Measurements from ENCODE around the gene MIOS. TPM values are rescaled to one million over a fixed set of nuclear protein-coding genes. Genes with fewer than 3 reads are reported as not detected.

The MIOS gene
- total and polyA plus RNA-seq, 9 of the 15 experiments (the other 6 are each of a cell fraction or from before 2014, with no cell fraction given): 7.8 to 47.8 (median 30.6) TPM

DNA sequence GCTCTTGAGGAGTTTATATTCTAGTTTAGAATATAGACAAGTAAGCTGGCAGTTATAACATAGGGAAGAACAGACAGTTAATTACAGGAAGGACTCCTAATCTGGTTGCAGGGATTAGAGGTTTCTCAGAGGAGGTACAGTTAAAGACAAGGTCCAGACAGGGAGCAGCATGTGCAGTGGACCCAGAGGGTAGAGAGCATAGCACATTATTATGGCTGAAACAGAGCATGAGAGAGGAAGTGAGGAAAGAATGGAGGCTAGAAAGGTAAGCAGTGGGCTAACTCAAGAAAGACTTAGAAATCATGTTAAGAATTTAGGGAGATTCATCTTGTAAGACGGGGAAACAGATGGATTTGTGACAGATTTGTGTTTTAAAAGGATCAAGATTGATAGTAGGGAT, 9.7 kb downstream of the MIOS start:
- no peak overlapping the region for H3K27ac ChIP-seq (ENCODE audit: extremely low read depth, low read depth, low read length)
- no peak overlapping the region for H3K9ac ChIP-seq (ENCODE audit: insufficient read depth in 1 of 2, low read depth in 2 of 2, low read length in 2 of 2)
- H3K9me3 ChIP-seq (replicated peaks; ENCODE audit: control insufficient read depth, insufficient read depth, low read depth, low read length): no peaks in the 10 kb centered on the region; the same call in 1 of the 2 replicates
- POLR2A ChIA-PET: interaction anchor here (1.2 kb wide), 1 partner anchor 8 kb away, joined by 4 read pairs; no protein-coding TSS in a partner anchor
- H2AFZ ChIP-seq (ENCODE audit: low read depth, low read length): no peak overlapping the region
- in situ Hi-C loops (cut with MboI) (no loop called here), intact Hi-C loops (cut with micrococcal nuclease) (no loop called here)
- no TSS peak for BruUV-seq (replicated peaks)
- H3K36me3 ChIP-seq (ENCODE audit: control insufficient read depth, insufficient read depth, low read length): peaks cover 48% of the 10 kb centered on the region
- WGBS (ENCODE audit: insufficient coverage, low coverage, missing lambda C conversion rate): 81% methylated on average over 1 of the region's 1 CpG
- H4K20me1 ChIP-seq (replicated peaks; ENCODE audit: control insufficient read depth, insufficient read depth, low read length): no peaks in the 10 kb centered on the region
- H3K79me2 ChIP-seq (ENCODE audit: control insufficient read depth, insufficient read depth, low read length): peaks cover 29% of the 10 kb centered on the region; the same call in 2 of the 3 replicates
- FAIRE-seq (no peak), ATAC-seq (no peak; the same call in 1 of the 3 replicates), DNase-seq (ENCODE audit: extremely low read depth in 1 of 4, low spot score in 3 of 4) (no peak)
- no peaks in the 10 kb centered on the region for H3K27me3 ChIP-seq (ENCODE audit: control insufficient read depth in 2 of 2, insufficient read depth in 2 of 2, low read length in 2 of 2)
- H3K9me1 ChIP-seq (ENCODE audit: control insufficient read depth, insufficient read depth, low read length): no peaks in the 10 kb centered on the region
- CTCF ChIA-PET (ENCODE audit: low intra/inter-chr PET ratio): no interaction called here
- H3K4me2 ChIP-seq (ENCODE audit: insufficient read depth, low read length): no peak overlapping the region
- H3K4me3 ChIP-seq: no peak overlapping the region
- H3K4me1 ChIP-seq (replicated peaks in 1 of 2; ENCODE audit: control insufficient read depth in 2 of 2, insufficient read depth in 2 of 2, low read length in 2 of 2): peaks cover 0 to 4% of the 10 kb centered on the region in 2 experiments; a peak in 1 of 5 replicates
- TF ChIP-seq PRPF4 (IDR thresholded peaks at IDR 0.05; ENCODE audit: insufficient read depth, low read depth, low read length, poor library complexity, severe bottlenecking): no peak
- TF ChIP-seq ZNF551 (CRISPR knock-in tag; IDR thresholded peaks at IDR 0.05): no peak
- no peak for TF ChIP-seq TARDBP (IDR thresholded peaks at IDR 0.05)
- TF ChIP-seq, protein P1, sequence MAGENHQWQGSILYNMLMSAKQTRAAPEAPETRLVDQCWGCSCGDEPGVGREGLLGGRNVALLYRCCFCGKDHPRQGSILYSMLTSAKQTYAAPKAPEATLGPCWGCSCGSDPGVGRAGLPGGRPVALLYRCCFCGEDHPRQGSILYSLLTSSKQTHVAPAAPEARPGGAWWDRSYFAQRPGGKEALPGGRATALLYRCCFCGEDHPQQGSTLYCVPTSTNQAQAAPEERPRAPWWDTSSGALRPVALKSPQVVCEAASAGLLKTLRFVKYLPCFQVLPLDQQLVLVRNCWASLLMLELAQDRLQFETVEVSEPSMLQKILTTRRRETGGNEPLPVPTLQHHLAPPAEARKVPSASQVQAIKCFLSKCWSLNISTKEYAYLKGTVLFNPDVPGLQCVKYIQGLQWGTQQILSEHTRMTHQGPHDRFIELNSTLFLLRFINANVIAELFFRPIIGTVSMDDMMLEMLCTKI (IDR thresholded peaks at IDR 0.05; ENCODE audit: partially characterized antibody): no peak
- no peak for TF ChIP-seq TAF9B (IDR thresholded peaks at IDR 0.05; ENCODE audit: partially characterized antibody)
- no peak for TF ChIP-seq ZNF507 (tag; conservative IDR thresholded peaks at IDR 0.05)
- no peak for TF ChIP-seq HOXB6 (CRISPR knock-in tag; IDR thresholded peaks at IDR 0.05; ENCODE audit: borderline replicate concordance)
- TF ChIP-seq ETS2 (tag; IDR thresholded peaks at IDR 0.05; ENCODE audit: borderline replicate concordance, poor library complexity, severe bottlenecking): no peak
- TF ChIP-seq, protein P2, sequence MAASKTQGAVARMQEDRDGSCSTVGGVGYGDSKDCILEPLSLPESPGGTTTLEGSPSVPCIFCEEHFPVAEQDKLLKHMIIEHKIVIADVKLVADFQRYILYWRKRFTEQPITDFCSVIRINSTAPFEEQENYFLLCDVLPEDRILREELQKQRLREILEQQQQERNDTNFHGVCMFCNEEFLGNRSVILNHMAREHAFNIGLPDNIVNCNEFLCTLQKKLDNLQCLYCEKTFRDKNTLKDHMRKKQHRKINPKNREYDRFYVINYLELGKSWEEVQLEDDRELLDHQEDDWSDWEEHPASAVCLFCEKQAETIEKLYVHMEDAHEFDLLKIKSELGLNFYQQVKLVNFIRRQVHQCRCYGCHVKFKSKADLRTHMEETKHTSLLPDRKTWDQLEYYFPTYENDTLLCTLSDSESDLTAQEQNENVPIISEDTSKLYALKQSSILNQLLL (CRISPR knock-in tag; IDR thresholded peaks at IDR 0.05; ENCODE audit: borderline replicate concordance): no peak
- no peak for TF ChIP-seq TOE1 (IDR thresholded peaks at IDR 0.05; ENCODE audit: borderline replicate concordance)
- TF ChIP-seq TOE1 (CRISPR knock-in tag; IDR thresholded peaks at IDR 0.05; ENCODE audit: borderline replicate concordance, low read depth): no peak
- no peak for TF ChIP-seq ATF4 (CRISPR knock-in tag; IDR thresholded peaks at IDR 0.05)
- no peak for TF ChIP-seq ERF (CRISPR knock-in tag; IDR thresholded peaks at IDR 0.05)
- no peak for TF ChIP-seq NR2C1 (IDR thresholded peaks at IDR 0.05)
- TF ChIP-seq NR2C1 (tag; IDR thresholded peaks at IDR 0.05): no peak
- no peak for TF ChIP-seq TFAM (CRISPR knock-in tag; conservative IDR thresholded peaks at IDR 0.05)

Measured in K562 (cell line).